ENCODE data around the gene AFG1L. TPM values are rescaled to one million over a fixed set of nuclear protein-coding genes. Genes with fewer than 3 reads are reported as not detected.

Gene AFG1L
- total RNA-seq, 4 donors from 2014 or later = 2.1 to 6.2 (median 2.8) TPM

GRCh38 chr6:108464418-108465097 is 169.7 kb downstream of the AFG1L start:
- WGBS, 2 donors = 32 to 39% methylated on average over 5 of the region's 5 CpGs
- no peak for DNase-seq (ENCODE audit: low spot score in 2 of 2)
- intact Hi-C loops (cut with DNase I; ENCODE audit: low total_unique reads) = no loop called here
- no peak for TF ChIP-seq POLR2A (IDR thresholded peaks at IDR 0.05)
- no peak for TF ChIP-seq CTCF (IDR thresholded peaks at IDR 0.05)
- H3K4me3 ChIP-seq (ENCODE audit: low read depth, poor library complexity, severe bottlenecking) = no peak overlapping the region

GRCh38 chr6:108465098-108465495 is 170.2 kb downstream of the AFG1L start:
- H3K4me3 ChIP-seq (ENCODE audit: low read depth, poor library complexity, severe bottlenecking) = no peak overlapping the region
- no peak for TF ChIP-seq CTCF (IDR thresholded peaks at IDR 0.05)
- no peak for TF ChIP-seq POLR2A (IDR thresholded peaks at IDR 0.05)
- no peak for DNase-seq (ENCODE audit: low spot score in 2 of 2)
- 85 to 89% methylated on average over 2 of the region's 2 CpGs for WGBS, 2 donors
- intact Hi-C loops (cut with DNase I; ENCODE audit: low total_unique reads) = no loop called here

- WGBS, 2 donors = 89 to 93% methylated on average over 1 of the region's 1 CpG
- DNase-seq (ENCODE audit: low spot score in 2 of 2) = no peak
- TF ChIP-seq POLR2A (IDR thresholded peaks at IDR 0.05) (no peak), CTCF (IDR thresholded peaks at IDR 0.05) (no peak)
- intact Hi-C loops (cut with DNase I; ENCODE audit: low total_unique reads) = no loop called here
- H3K4me3 ChIP-seq (ENCODE audit: low read depth, poor library complexity, severe bottlenecking) = no peak overlapping the region
Observed at GRCh38 chr6:108468346-108468745, 173.5 kb downstream of the AFG1L start.

- no peak for TF ChIP-seq CTCF (IDR thresholded peaks at IDR 0.05)
- no peak for TF ChIP-seq POLR2A (IDR thresholded peaks at IDR 0.05)
- WGBS, 2 donors = 81 to 88% methylated on average over 1 of the region's 1 CpG
- DNase-seq (ENCODE audit: low spot score in 2 of 2) = no peak
- H3K4me3 ChIP-seq (ENCODE audit: low read depth, poor library complexity, severe bottlenecking) = no peak overlapping the region
- intact Hi-C loops (cut with DNase I; ENCODE audit: low total_unique reads) = no loop called here
Observed at GRCh38 chr6:108469316-108469715, 174.5 kb downstream of the AFG1L start.

GRCh38 chr6:108473197-108473596 is 178.3 kb downstream of the AFG1L start:
- intact Hi-C loops (cut with DNase I; ENCODE audit: low total_unique reads) = no loop called here
- no peak overlapping the region for H3K4me3 ChIP-seq (ENCODE audit: low read depth, poor library complexity, severe bottlenecking)
- no peak for TF ChIP-seq CTCF (IDR thresholded peaks at IDR 0.05)
- no peak for DNase-seq (ENCODE audit: low spot score in 2 of 2)
- WGBS, 2 donors = 93 to 97% methylated on average over 2 of the region's 2 CpGs

GRCh38 chr6:108476376-108476775 is 181.5 kb downstream of the AFG1L start:
- 78 to 83% methylated on average over 2 of the region's 2 CpGs for WGBS, 2 donors
- DNase-seq (ENCODE audit: low spot score in 2 of 2) = no peak
- intact Hi-C loops (cut with DNase I; ENCODE audit: low total_unique reads) = no loop called here
- TF ChIP-seq POLR2A (IDR thresholded peaks at IDR 0.05) (no peak), CTCF (IDR thresholded peaks at IDR 0.05) (no peak)
- no peak overlapping the region for H3K4me3 ChIP-seq (ENCODE audit: low read depth, poor library complexity, severe bottlenecking)
